HG03469 (cell line): ENCODE results near the gene SLC66A3.
"Not testable (repeated sequence)": the region's sequence is repeated elsewhere in the genome, so short reads cannot be mapped to it uniquely, and the experiment has no call there.

ENCODE experiments used
- ATAC-seq: cut with Tn5 transposase; IDR thresholded peaks from one replicate; pipeline ENCODE4 v1.9.1; 2021; ENCODE audit warnings: mild to moderate bottlenecking, moderate library complexity, moderate number of reproducible peaks; ENCODE audit not compliant: unreplicated experiment

Gene SLC66A3

GRCh38 chr2:11160731-11161455 lies 5.6 kb downstream of the SLC66A3 start:
- ATAC-seq, result peak; percentile 69

GRCh38 chr2:11161747-11162146 lies 6.5 kb downstream of the SLC66A3 start:
- no peak for ATAC-seq

- ATAC-seq, result no peak
These were observed 8.4 kb downstream of the SLC66A3 start for GRCh38 chr2:11163439-11164317.

- not testable (repeated sequence) for ATAC-seq
These were observed 9.8 kb downstream of the SLC66A3 start for GRCh38 chr2:11165046-11165445.

- ATAC-seq, result no peak
These were observed 11.2 kb downstream of the SLC66A3 start for GRCh38 chr2:11166476-11166875.

- no peak for ATAC-seq
These were observed 13.2 kb downstream of the SLC66A3 start for GRCh38 chr2:11168488-11168887.

- ATAC-seq, result no peak
These were observed 14.1 kb downstream of the SLC66A3 start for GRCh38 chr2:11169333-11169732.

GRCh38 chr2:11174222-11174621 lies 19.0 kb downstream of the SLC66A3 start:
- no peak for ATAC-seq

- ATAC-seq, result no peak
These were observed 20.1 kb downstream of the SLC66A3 start for GRCh38 chr2:11175293-11175795.

GRCh38 chr2:11177871-11178690 lies 22.8 kb downstream of the SLC66A3 start:
- no peak for ATAC-seq

GRCh38 chr2:11179196-11179595 lies 23.9 kb downstream of the SLC66A3 start:
- no peak for ATAC-seq

GRCh38 chr2:11179899-11180298 lies 24.6 kb downstream of the SLC66A3 start:
- ATAC-seq, result no peak

- ATAC-seq, result no peak
These were observed 25.4 kb downstream of the SLC66A3 start for GRCh38 chr2:11180653-11181052.

- no peak for ATAC-seq
These were observed 27.7 kb downstream of the SLC66A3 start for GRCh38 chr2:11182951-11183350.

- no peak for ATAC-seq
These were observed 30.9 kb downstream of the SLC66A3 start for GRCh38 chr2:11186145-11186544.

- ATAC-seq, result no peak
These were observed 31.9 kb downstream of the SLC66A3 start for GRCh38 chr2:11187083-11187619.

- ATAC-seq, result no peak
These were observed 32.5 kb downstream of the SLC66A3 start for GRCh38 chr2:11187731-11188130.

- ATAC-seq, result no peak
These were observed 41.0 kb downstream of the SLC66A3 start for GRCh38 chr2:11196246-11196645.

- ATAC-seq, result no peak
These were observed 45.4 kb downstream of the SLC66A3 start for GRCh38 chr2:11200651-11201050.

- ATAC-seq, result no peak
These were observed 46.7 kb downstream of the SLC66A3 start for GRCh38 chr2:11201969-11202368.

GRCh38 chr2:11203480-11203879 lies 48.2 kb downstream of the SLC66A3 start:
- peak; percentile 76 for ATAC-seq
